Activated effector memory CD4-positive, alpha-beta T cell treated with anti-CD3 and anti-CD28 coated beads, Interleukin-2, amount 50 U/mL, for 16 hours (primary cell): Measurements from ENCODE around the gene HBQ1.
"Not testable (repeated sequence)": the region's sequence is repeated elsewhere in the genome, so short reads cannot be mapped to it uniquely, and the experiment has no call there.

Source experiments
- DNase-seq: peaks from one replicate; pipeline ENCODE4 v3.0.0-alpha.2; 2020

HBQ1 gene

GRCh38 chr16:176477-177382, 3.5 kb upstream of the HBQ1 start, which contains the start of gene HBA1:
Gene HBA1 (plus strand): TSS chr16:176680. CDS start chr16:176717, 37 bp downstream.
- not testable (repeated sequence) for DNase-seq

- no peak for DNase-seq
Observed at GRCh38 chr16:177394-177822, 2.9 kb upstream of the HBQ1 start.

- no peak for DNase-seq
Observed at GRCh38 chr16:177981-178667, 2.1 kb upstream of the HBQ1 start.

GRCh38 chr16:178668-179015, 1.6 kb upstream of the HBQ1 start:
- no peak for DNase-seq

GRCh38 chr16:179211-180092, 807 bp upstream of the HBQ1 start:
- no peak for DNase-seq

- DNase-seq, result peak; percentile 94
Observed at GRCh38 chr16:180681-181564, 664 bp downstream of the HBQ1 start.

GRCh38 chr16:181565-182021, 1.3 kb downstream of the HBQ1 start:
- no peak for DNase-seq

GRCh38 chr16:183005-183404, 2.7 kb downstream of the HBQ1 start:
- no peak for DNase-seq

GRCh38 chr16:185213-185612, 5.0 kb downstream of the HBQ1 start:
- no peak for DNase-seq

GRCh38 chr16:185691-186090, 5.4 kb downstream of the HBQ1 start:
- no peak for DNase-seq

- no peak for DNase-seq
Observed at GRCh38 chr16:187330-187729, 7.1 kb downstream of the HBQ1 start.

GRCh38 chr16:188674-189073, 8.4 kb downstream of the HBQ1 start:
- peak; percentile 67 for DNase-seq

GRCh38 chr16:189604-190186, 9.4 kb downstream of the HBQ1 start:
- DNase-seq, result no peak

- DNase-seq, result no peak
Observed at GRCh38 chr16:191831-192230, 11.6 kb downstream of the HBQ1 start.

- no peak for DNase-seq
Observed at GRCh38 chr16:192686-193085, 12.4 kb downstream of the HBQ1 start.

GRCh38 chr16:193441-193840, 13.2 kb downstream of the HBQ1 start:
- no peak for DNase-seq

- no peak for DNase-seq
Observed at GRCh38 chr16:194516-194915, 14.3 kb downstream of the HBQ1 start.

- DNase-seq, result no peak
Observed at GRCh38 chr16:200388-200787, 20.1 kb downstream of the HBQ1 start.

- no peak for DNase-seq
Observed at GRCh38 chr16:203246-203645, 23.0 kb downstream of the HBQ1 start.

GRCh38 chr16:204046-204445, 23.8 kb downstream of the HBQ1 start:
- DNase-seq, result not testable (repeated sequence)

GRCh38 chr16:209359-209758, 29.1 kb downstream of the HBQ1 start:
- not testable (repeated sequence) for DNase-seq
